ENCODE data around the gene FXR2. TPM values are rescaled to one million over a fixed set of nuclear protein-coding genes. Genes with fewer than 3 reads are reported as not detected.

Gene FXR2
- total and polyA plus RNA-seq, 2 experiments from 2014 or later, result 10.9 to 24.4 TPM

GRCh38 chr17:7613769-7614424 lies 800 bp downstream of the FXR2 start:
- Histone ChIP-seq H3K4me1 (ENCODE audit: insufficient read depth) (peaks cover 26% of the 10 kb centered on the region), H3K4me3 (peak overlapping the region; percentile 90), H4K20me1 (replicated peaks; ENCODE audit: insufficient read depth) (peaks cover 35% of the 10 kb centered on the region), H2AFZ (peak overlapping the region; percentile 28; the same call in 1 of the 2 replicates), H3K27me3 (ENCODE audit: insufficient read depth) (no peaks in the 10 kb centered on the region; the same call in 1 of the 2 replicates), H3K36me3 (ENCODE audit: insufficient read depth) (no peaks in the 10 kb centered on the region), H3K79me2 (replicated peaks; ENCODE audit: insufficient read depth) (peaks cover 49% of the 10 kb centered on the region), H3F3A (replicated peaks; ENCODE audit: low read depth) (peaks cover 23% of the 10 kb centered on the region; the same call in 1 of the 2 replicates), H3K4me2 (peak overlapping the region; percentile 97), H3K9me2 (ENCODE audit: insufficient read depth) (no peaks in the 10 kb centered on the region), H3K27ac (ENCODE audit: low read depth) (0 out of 2 replicates have a peak overlapping the region, but pooled peaks have one; percentile 50)
- ATAC-seq (no peak; the same call in 2 of the 3 replicates), DNase-seq (ENCODE audit: low spot score) (peak; percentile 17)
- peak overlapping the region; percentile 18 for H3K27ac Mint-ChIP-seq
- peaks cover 14% of the 10 kb centered on the region for H3K36me3 Mint-ChIP-seq (ENCODE audit: low read depth)
- H3K4me3 Mint-ChIP-seq, result peak overlapping the region; percentile 80
- TF ChIP-seq CTCF (conservative IDR thresholded peaks at IDR 0.05; ENCODE audit: low read depth in 2 of 2) (peak in 1 of 2 experiments; percentile 20; a peak in 1 of 4 replicates), JUNB (IDR thresholded peaks at IDR 0.05; ENCODE audit: unreplicated experiment) (no peak)
- peaks cover 17% of the 10 kb centered on the region for H3K4me1 Mint-ChIP-seq
- no peaks in the 10 kb centered on the region; the same call in 2 of the 3 replicates for H3K9me3 Mint-ChIP-seq
- H3K27me3 Mint-ChIP-seq (ENCODE audit: insufficient read depth, low read depth, poor library complexity), result peaks cover 11% of the 10 kb centered on the region

GRCh38 chr17:7612294-7612640 lies 2.4 kb downstream of the FXR2 start:
- peaks cover 11% of the 10 kb centered on the region for H3K27me3 Mint-ChIP-seq (ENCODE audit: insufficient read depth, low read depth, poor library complexity)
- Histone ChIP-seq H3K4me3 (0 out of 2 replicates have a peak overlapping the region, but pooled peaks have one; percentile 11), H2AFZ (no peak overlapping the region), H3K9me2 (ENCODE audit: insufficient read depth) (no peaks in the 10 kb centered on the region), H4K20me1 (replicated peaks; ENCODE audit: insufficient read depth) (peaks cover 35% of the 10 kb centered on the region), H3F3A (replicated peaks; ENCODE audit: low read depth) (peaks cover 23% of the 10 kb centered on the region; the same call in 1 of the 2 replicates), H3K4me1 (ENCODE audit: insufficient read depth) (peaks cover 26% of the 10 kb centered on the region), H3K4me2 (0 out of 2 replicates have a peak overlapping the region, but pooled peaks have one; percentile 43), H3K27me3 (ENCODE audit: insufficient read depth) (no peaks in the 10 kb centered on the region; the same call in 1 of the 2 replicates), H3K79me2 (replicated peaks; ENCODE audit: insufficient read depth) (peaks cover 57% of the 10 kb centered on the region), H3K36me3 (ENCODE audit: insufficient read depth) (no peaks in the 10 kb centered on the region), H3K27ac (ENCODE audit: low read depth) (no peak overlapping the region)
- TF ChIP-seq ZNF462 (CRISPR knock-in tag; IDR thresholded peaks at IDR 0.05), result no peak
- TF ChIP-seq ZNF331 (CRISPR knock-in tag; IDR thresholded peaks at IDR 0.05; ENCODE audit: low read depth), result no peak
- TF ChIP-seq EZH2phosphoT487 (IDR thresholded peaks at IDR 0.05; ENCODE audit: unreplicated experiment), result no peak
- no peak for TF ChIP-seq CTCF (conservative IDR thresholded peaks at IDR 0.05; ENCODE audit: low read depth in 2 of 2)
- peaks cover 17% of the 10 kb centered on the region for H3K4me1 Mint-ChIP-seq
- ATAC-seq (no peak), DNase-seq (ENCODE audit: low spot score) (no peak)
- peak overlapping the region; percentile 47 for H3K4me3 Mint-ChIP-seq
- no peak overlapping the region for H3K27ac Mint-ChIP-seq
- H3K36me3 Mint-ChIP-seq (ENCODE audit: low read depth), result peaks cover 14% of the 10 kb centered on the region
- no peaks in the 10 kb centered on the region; the same call in 2 of the 3 replicates for H3K9me3 Mint-ChIP-seq
